Measurements from ENCODE around the gene TWSG1.
A peak's percentile ranks its signal among the peaks of the same experiment; 100 is the strongest.

The TWSG1 gene

DNA sequence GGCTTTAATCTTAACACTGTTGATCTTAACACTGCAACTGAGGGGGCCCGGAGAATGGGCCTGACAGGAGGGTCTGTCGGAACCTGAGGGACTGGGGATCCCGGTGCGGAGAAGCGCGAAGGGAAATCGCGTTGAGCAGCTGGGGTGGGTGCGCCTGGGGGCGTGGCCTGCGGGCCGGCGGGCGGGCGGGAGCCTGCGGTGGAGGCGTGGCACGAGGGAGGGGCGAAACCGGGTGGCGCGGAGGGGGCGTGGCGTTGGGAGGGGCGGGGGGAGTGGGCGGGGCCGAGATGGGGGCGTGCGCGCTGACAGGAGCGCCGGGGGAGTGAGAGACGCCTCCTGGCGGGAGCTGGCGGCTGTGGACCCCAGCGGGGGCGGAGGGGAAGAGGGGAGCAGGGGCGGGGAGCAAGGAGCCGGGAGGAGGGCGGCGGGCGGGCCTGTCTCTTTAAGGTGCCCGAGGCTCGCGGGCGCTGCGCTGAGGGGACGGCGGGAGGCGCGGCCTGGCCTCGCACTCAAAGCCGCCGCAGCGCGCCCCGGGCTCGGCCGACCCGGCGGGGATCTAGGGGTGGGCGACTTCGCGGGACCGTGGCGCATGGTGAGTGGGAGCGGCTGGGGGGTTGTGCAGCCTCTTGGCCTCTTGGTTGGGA is at the start of gene TWSG1:
TSS of gene TWSG1 (plus strand) at position 445 of the 644 bp plus-strand sequence. CDS start 2,457 bp downstream, outside the sequence.
- Mint-ChIP-seq H3K27me3 (ENCODE audit: low read depth) (peaks cover 33% of the 10 kb centered on the region), H3K9me3 (no peaks in the 10 kb centered on the region), H3K4me3 (peak within 1 kb of the TSS; percentile 94), H3K27ac (peak within 1 kb of the TSS; percentile 86), H3K36me3 (ENCODE audit: low read depth) (peaks cover 1% of the 10 kb centered on the region), H3K4me1 (ENCODE audit: low read depth) (peaks cover 19% of the 10 kb centered on the region)

GRCh38 chr18:9285604-9286003 is 49.0 kb upstream of the TWSG1 start:
- Mint-ChIP-seq H3K27ac (no peak overlapping the region), H3K4me3 (no peak overlapping the region), H3K9me3 (peaks cover 2% of the 10 kb centered on the region), H3K27me3 (ENCODE audit: low read depth) (no peaks in the 10 kb centered on the region), H3K4me1 (ENCODE audit: low read depth) (no peaks in the 10 kb centered on the region), H3K36me3 (ENCODE audit: low read depth) (peaks cover 12% of the 10 kb centered on the region)

- Mint-ChIP-seq H3K27ac (no peak overlapping the region), H3K27me3 (ENCODE audit: low read depth) (no peaks in the 10 kb centered on the region)
These were observed 47.5 kb upstream of the TWSG1 start for GRCh38 chr18:9287036-9287435.

GRCh38 chr18:9289698-9290097 is 44.9 kb upstream of the TWSG1 start:
- H3K27me3 Mint-ChIP-seq (ENCODE audit: low read depth): no peaks in the 10 kb centered on the region
- H3K9me3 Mint-ChIP-seq: peaks cover 13% of the 10 kb centered on the region
- no peaks in the 10 kb centered on the region for H3K4me1 Mint-ChIP-seq (ENCODE audit: low read depth)
- H3K4me3 Mint-ChIP-seq: no peak overlapping the region
- H3K27ac Mint-ChIP-seq: no peak overlapping the region
- peaks cover 5% of the 10 kb centered on the region for H3K36me3 Mint-ChIP-seq (ENCODE audit: low read depth)

More at GRCh38 chr18:9287036-9287435, 47.5 kb upstream of the TWSG1 start:
- H3K9me3 Mint-ChIP-seq: peaks cover 3% of the 10 kb centered on the region
- no peak overlapping the region for H3K4me3 Mint-ChIP-seq
- H3K36me3 Mint-ChIP-seq (ENCODE audit: low read depth): peaks cover 8% of the 10 kb centered on the region
- no peaks in the 10 kb centered on the region for H3K4me1 Mint-ChIP-seq (ENCODE audit: low read depth)

DNA sequence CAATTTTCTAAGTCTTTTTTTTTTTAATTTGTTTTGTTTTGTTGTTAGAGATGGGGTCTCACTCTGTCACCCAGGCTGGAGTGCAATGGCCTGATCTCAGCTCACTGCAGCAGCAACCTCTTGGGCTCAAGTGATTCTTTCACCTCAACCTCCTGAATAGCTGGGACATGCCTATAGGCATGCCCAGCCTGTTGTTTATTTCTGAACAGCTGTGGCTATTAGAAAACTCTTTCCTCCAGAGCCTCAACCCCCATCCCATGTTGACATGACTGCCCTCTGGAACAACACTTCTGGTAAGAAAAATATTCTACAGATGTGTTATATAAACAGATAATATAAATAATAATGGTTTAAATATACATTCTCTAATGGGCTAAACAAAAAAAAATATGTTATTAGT is 44.4 kb upstream of the TWSG1 start:
- Mint-ChIP-seq H3K4me1 (ENCODE audit: low read depth) (no peaks in the 10 kb centered on the region), H3K27ac (no peak overlapping the region), H3K36me3 (ENCODE audit: low read depth) (peaks cover 5% of the 10 kb centered on the region), H3K9me3 (peaks cover 15% of the 10 kb centered on the region), H3K27me3 (ENCODE audit: low read depth) (no peaks in the 10 kb centered on the region), H3K4me3 (no peak overlapping the region)

DNA sequence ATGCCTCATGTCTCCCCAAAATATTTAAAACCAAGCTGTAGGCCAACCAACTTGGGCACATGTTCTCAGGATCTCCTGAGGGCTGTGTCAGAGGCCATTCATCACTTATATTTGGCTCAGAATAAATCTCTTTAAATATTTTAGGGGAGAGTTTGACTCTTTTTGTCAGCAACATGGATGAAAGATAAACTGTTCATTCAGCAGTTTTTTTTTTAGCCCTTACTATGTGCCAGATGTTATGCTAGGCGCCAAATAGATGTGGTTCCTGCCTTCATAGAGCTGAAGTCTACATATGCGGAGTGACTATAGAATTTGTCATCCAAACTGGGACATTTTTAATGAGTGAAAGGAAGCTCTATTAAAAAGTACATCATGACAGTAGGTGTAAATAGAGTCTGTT is 42.5 kb upstream of the TWSG1 start:
- no peak overlapping the region for H3K4me3 Mint-ChIP-seq
- peaks cover 19% of the 10 kb centered on the region for H3K9me3 Mint-ChIP-seq
- H3K4me1 Mint-ChIP-seq (ENCODE audit: low read depth): no peaks in the 10 kb centered on the region
- H3K27me3 Mint-ChIP-seq (ENCODE audit: low read depth): no peaks in the 10 kb centered on the region
- no peak overlapping the region for H3K27ac Mint-ChIP-seq
- peaks cover 2% of the 10 kb centered on the region for H3K36me3 Mint-ChIP-seq (ENCODE audit: low read depth)

- no peak overlapping the region for H3K27ac Mint-ChIP-seq
- H3K4me3 Mint-ChIP-seq: no peak overlapping the region
- H3K27me3 Mint-ChIP-seq (ENCODE audit: low read depth): no peaks in the 10 kb centered on the region
- H3K36me3 Mint-ChIP-seq (ENCODE audit: low read depth): peaks cover 2% of the 10 kb centered on the region
- H3K4me1 Mint-ChIP-seq (ENCODE audit: low read depth): no peaks in the 10 kb centered on the region
- H3K9me3 Mint-ChIP-seq: peaks cover 19% of the 10 kb centered on the region
These were observed 40.6 kb upstream of the TWSG1 start for GRCh38 chr18:9293948-9294347.

DNA sequence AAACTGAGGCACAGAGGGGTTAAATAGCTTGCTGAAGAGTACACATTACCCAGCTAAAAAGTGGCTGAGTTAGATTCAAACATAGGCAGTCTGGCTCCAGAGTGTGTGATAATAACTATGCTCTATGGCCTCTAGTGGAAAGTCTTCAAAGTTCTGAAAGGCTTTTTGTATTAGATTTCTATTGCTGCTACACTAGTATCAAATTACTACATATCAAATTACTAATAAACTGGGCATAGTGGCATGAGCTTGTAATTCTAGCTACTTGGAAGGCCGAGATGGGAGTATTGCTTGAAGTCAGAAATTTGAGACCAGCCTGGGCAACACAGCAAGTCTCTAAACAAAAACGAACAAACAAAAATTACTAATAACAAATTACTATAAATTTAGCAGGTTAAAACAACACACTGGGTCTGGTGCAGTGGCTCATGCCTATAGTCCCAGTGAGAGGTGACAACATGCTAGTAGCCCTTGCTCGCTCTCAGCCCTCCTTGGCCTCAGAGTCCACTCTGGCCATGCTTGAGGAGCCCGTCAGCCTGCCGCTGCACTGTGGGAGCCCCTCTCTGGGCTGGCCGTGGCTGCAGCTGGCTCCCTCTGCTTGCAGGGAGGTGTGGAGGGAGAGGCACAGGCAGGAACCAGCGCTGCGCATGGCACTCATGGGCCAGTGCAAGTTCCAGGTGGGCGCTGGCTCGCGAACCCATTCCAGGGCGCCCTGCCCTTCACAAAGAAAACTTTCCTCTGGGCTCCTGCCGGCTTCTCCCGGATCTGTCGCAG is 38.2 kb upstream of the TWSG1 start:
- peaks cover 16% of the 10 kb centered on the region for H3K9me3 Mint-ChIP-seq
- no peak overlapping the region for H3K27ac Mint-ChIP-seq

GRCh38 chr18:9297007-9297393 is 37.6 kb upstream of the TWSG1 start:
- Mint-ChIP-seq H3K27me3 (ENCODE audit: low read depth) (no peaks in the 10 kb centered on the region), H3K36me3 (ENCODE audit: low read depth) (peaks cover 2% of the 10 kb centered on the region), H3K4me1 (ENCODE audit: low read depth) (no peaks in the 10 kb centered on the region), H3K9me3 (peaks cover 16% of the 10 kb centered on the region), H3K4me3 (no peak overlapping the region), H3K27ac (no peak overlapping the region)

More for the DNA sequence above, 38.2 kb upstream of the TWSG1 start:
- H3K4me3 Mint-ChIP-seq: no peak overlapping the region
- no peaks in the 10 kb centered on the region for H3K27me3 Mint-ChIP-seq (ENCODE audit: low read depth)
- H3K4me1 Mint-ChIP-seq (ENCODE audit: low read depth): no peaks in the 10 kb centered on the region
- peaks cover 2% of the 10 kb centered on the region for H3K36me3 Mint-ChIP-seq (ENCODE audit: low read depth)

DNA sequence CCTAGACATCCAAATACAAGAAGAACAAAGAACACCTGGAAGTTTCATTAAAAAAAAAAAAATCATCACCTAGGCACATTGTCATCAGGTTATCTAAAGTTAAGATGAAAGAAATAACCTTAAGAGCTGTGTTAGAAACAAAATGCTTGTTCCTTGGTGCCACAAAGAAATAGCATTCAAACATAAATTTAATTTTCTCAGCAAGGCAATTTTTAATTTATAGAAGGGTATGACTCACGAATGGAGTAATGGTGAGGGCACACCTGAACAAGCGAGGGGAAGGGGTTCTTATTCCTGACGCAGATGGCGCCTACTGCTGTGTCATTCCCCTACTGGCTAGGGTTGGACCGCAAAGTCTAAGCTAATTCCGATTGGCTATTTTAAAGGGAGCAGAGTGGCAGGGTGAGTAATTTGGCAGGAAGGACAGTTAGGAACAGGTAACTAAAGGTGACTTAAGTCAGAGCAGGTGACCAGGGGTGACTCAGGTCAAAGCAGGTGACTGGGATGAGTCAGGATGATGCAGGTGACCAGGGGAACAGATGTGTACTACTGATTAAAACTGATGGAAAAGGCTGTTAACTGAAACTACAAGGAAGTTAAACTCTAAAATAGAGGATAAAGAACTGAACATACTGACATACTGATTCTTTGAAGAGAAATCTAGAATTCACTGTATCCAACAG is 30.0 kb upstream of the TWSG1 start:
- H3K27me3 Mint-ChIP-seq (ENCODE audit: low read depth): no peaks in the 10 kb centered on the region
- peaks cover 17% of the 10 kb centered on the region for H3K9me3 Mint-ChIP-seq
- no peaks in the 10 kb centered on the region for H3K4me1 Mint-ChIP-seq (ENCODE audit: low read depth)
- H3K4me3 Mint-ChIP-seq: no peak overlapping the region
- no peak overlapping the region for H3K27ac Mint-ChIP-seq
- no peaks in the 10 kb centered on the region for H3K36me3 Mint-ChIP-seq (ENCODE audit: low read depth)

DNA sequence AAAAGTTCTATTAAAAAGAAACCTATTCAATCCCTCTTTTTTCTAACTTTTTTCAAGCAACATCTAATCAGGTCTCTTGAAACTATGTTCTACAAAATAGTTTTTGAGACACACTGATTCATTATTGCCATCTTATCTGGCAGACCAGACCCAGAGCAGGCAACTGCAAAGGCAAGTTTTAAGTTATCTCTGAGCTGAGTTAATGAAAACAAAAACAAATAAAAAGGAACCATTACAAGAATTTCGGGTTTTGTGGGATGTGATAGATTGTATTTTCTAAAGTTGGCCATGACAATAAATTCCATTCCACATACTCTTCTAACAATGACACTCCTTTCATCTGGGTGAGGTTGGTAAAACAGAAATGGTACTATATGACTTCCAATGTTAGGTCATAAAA is 15.2 kb upstream of the TWSG1 start:
- Mint-ChIP-seq H3K27me3 (ENCODE audit: low read depth) (peaks cover 8% of the 10 kb centered on the region), H3K27ac (no peak overlapping the region), H3K9me3 (no peaks in the 10 kb centered on the region), H3K36me3 (ENCODE audit: low read depth) (no peaks in the 10 kb centered on the region), H3K4me1 (ENCODE audit: low read depth) (no peaks in the 10 kb centered on the region), H3K4me3 (no peak overlapping the region)

- H3K36me3 Mint-ChIP-seq (ENCODE audit: low read depth): no peaks in the 10 kb centered on the region
- H3K4me3 Mint-ChIP-seq: no peak overlapping the region
- H3K4me1 Mint-ChIP-seq (ENCODE audit: low read depth): no peaks in the 10 kb centered on the region
- H3K27ac Mint-ChIP-seq: no peak overlapping the region
- peaks cover 9% of the 10 kb centered on the region for H3K27me3 Mint-ChIP-seq (ENCODE audit: low read depth)
- H3K9me3 Mint-ChIP-seq: no peaks in the 10 kb centered on the region
These were observed 13.5 kb upstream of the TWSG1 start for GRCh38 chr18:9321017-9321452.

DNA sequence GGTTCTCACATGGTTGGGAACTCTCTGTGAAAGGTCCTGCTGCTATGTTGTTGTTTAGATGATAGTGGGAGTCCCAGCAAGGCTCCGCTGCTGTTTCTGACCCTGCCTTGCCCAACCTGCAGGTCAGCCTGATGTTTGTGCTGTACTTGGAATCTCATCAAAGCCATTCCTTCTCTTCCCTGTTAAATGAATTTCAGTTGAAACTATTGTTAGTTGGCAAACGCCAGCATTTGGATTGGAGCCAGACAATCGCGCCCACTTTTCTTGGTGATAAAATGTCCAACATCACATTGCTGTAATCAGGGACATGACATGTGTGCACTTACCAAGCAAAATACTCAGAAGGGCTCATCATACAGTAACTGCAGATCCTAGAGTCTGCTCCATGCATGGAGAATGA is 12.8 kb upstream of the TWSG1 start:
- Mint-ChIP-seq H3K27ac (no peak overlapping the region), H3K36me3 (ENCODE audit: low read depth) (no peaks in the 10 kb centered on the region), H3K9me3 (no peaks in the 10 kb centered on the region), H3K4me3 (no peak overlapping the region), H3K4me1 (ENCODE audit: low read depth) (no peaks in the 10 kb centered on the region), H3K27me3 (ENCODE audit: low read depth) (peaks cover 16% of the 10 kb centered on the region)

- Mint-ChIP-seq H3K4me3 (no peak overlapping the region), H3K27ac (no peak overlapping the region), H3K27me3 (ENCODE audit: low read depth) (peaks cover 16% of the 10 kb centered on the region), H3K4me1 (ENCODE audit: low read depth) (no peaks in the 10 kb centered on the region), H3K9me3 (no peaks in the 10 kb centered on the region), H3K36me3 (ENCODE audit: low read depth) (no peaks in the 10 kb centered on the region)
These were observed 11.8 kb upstream of the TWSG1 start for GRCh38 chr18:9322744-9323143.
